ENCODE measurements around the gene ASTN2.

DNA sequence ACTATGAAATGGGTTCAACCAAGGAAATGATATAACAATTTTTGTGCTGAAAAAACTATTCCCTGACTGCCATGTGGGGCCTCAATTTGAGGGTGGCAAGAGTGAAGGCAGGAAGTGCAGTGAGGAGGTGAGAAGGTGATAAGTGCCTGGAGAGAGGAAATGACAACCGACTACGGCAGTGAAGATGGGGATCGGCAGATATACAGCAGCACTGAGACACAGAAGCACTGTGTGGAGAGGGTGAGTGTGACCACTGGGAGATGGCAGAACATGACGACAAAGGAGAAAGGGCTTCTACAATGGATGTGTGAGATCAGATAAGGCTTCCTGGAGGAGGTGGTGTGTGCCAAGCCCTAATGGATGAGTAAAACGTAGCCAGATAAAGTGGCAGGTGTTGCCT lies 456.0 kb downstream of the ASTN2 start:
- TF ChIP-seq, protein P1, sequence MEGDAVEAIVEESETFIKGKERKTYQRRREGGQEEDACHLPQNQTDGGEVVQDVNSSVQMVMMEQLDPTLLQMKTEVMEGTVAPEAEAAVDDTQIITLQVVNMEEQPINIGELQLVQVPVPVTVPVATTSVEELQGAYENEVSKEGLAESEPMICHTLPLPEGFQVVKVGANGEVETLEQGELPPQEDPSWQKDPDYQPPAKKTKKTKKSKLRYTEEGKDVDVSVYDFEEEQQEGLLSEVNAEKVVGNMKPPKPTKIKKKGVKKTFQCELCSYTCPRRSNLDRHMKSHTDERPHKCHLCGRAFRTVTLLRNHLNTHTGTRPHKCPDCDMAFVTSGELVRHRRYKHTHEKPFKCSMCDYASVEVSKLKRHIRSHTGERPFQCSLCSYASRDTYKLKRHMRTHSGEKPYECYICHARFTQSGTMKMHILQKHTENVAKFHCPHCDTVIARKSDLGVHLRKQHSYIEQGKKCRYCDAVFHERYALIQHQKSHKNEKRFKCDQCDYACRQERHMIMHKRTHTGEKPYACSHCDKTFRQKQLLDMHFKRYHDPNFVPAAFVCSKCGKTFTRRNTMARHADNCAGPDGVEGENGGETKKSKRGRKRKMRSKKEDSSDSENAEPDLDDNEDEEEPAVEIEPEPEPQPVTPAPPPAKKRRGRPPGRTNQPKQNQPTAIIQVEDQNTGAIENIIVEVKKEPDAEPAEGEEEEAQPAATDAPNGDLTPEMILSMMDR (IDR thresholded peaks at IDR 0.05), result no peak
- no peak for TF ChIP-seq POLR2A (IDR thresholded peaks at IDR 0.05)

Data from lower leg skin (tissue), 3 donors.